Neural cell (in vitro differentiated cells): ENCODE results near the gene PDS5B. TPM values are rescaled to one million over a fixed set of nuclear protein-coding genes. Genes with fewer than 3 reads are reported as not detected.

Experiments
- H2AFZ ChIP-seq: fragments of 200-600, 300-800 bp; sonication (generic), shearing (Covaris generic); 2 replicates; pipeline ENCODE4 v1.6.0; 2014; ENCODE audit warnings: low read depth, mild to moderate bottlenecking, antibody characterized with exemption, low read length, moderate library complexity
- H3F3A ChIP-seq: fragments of 200-600 bp; shearing (Covaris generic); 2 replicates; pipeline ENCODE4 v1.6.1; 2016; ENCODE audit warnings: mild to moderate bottlenecking, moderate library complexity, mixed read lengths, antibody characterized with exemption, low read length; ENCODE audit not compliant: insufficient read depth, poor library complexity, severe bottlenecking
- H3K27ac ChIP-seq: fragments of 200-600, 300-800 bp; sonication (generic), shearing (Covaris generic); 2 replicates; pipeline ENCODE4 v1.5.1; 2014; ENCODE audit warnings: mild to moderate bottlenecking, low read length, moderate library complexity
- H3K27me3 ChIP-seq: fragments of 300-800, 200-600 bp; sonication (generic), shearing (Covaris generic); 2 replicates; pipeline ENCODE4 v1.6.0; 2014; ENCODE audit warnings: mild to moderate bottlenecking, low read depth, low read length, moderate library complexity; ENCODE audit not compliant: insufficient read depth
- H3K36me3 ChIP-seq: fragments of 300-800, 200-600 bp; sonication (generic), shearing (Covaris generic); 2 replicates; pipeline ENCODE4 v1.5.1; 2014; ENCODE audit warnings: mild to moderate bottlenecking, antibody characterized with exemption, low read length, moderate library complexity; ENCODE audit not compliant: insufficient read depth
- H3K4me2 ChIP-seq: fragments of 300-800, 200-600 bp; sonication (generic), shearing (Covaris generic); 2 replicates; pipeline ENCODE4 v1.6.0; 2014; ENCODE audit warnings: mild to moderate bottlenecking, low read length
- H3K4me3 ChIP-seq: fragments of 300-800, 200-600 bp; sonication (generic), shearing (Covaris generic); 2 replicates; pipeline ENCODE4 v1.5.1; 2014; ENCODE audit warnings: mild to moderate bottlenecking, low read length, moderate library complexity
- H3K79me2 ChIP-seq: fragments of 200-600 bp; shearing (Covaris generic); replicated peaks from 2 replicates; pipeline ENCODE4 v1.6.0; 2014; ENCODE audit warnings: mild to moderate bottlenecking, low read length, moderate library complexity; ENCODE audit not compliant: insufficient read depth
- H3K9ac ChIP-seq: fragments of 300-800, 200-600 bp; sonication (generic), shearing (Covaris generic); 2 replicates; pipeline ENCODE4 v1.6.1; 2016; ENCODE audit warnings: mild to moderate bottlenecking, low read length, mixed read lengths
- H3K9me2 ChIP-seq: fragments of 200-600 bp; shearing (Covaris generic); 2 replicates; pipeline ENCODE4 v1.6.1; 2016; ENCODE audit warnings: mild to moderate bottlenecking, low read length, mixed read lengths; ENCODE audit not compliant: insufficient read depth
- H3K9me3 ChIP-seq: fragments of 200-600, 300-800 bp; sonication (generic), shearing (Covaris generic); 2 replicates; pipeline ENCODE4 v1.6.1; 2016; ENCODE audit warnings: mild to moderate bottlenecking, mixed run types, low read length, moderate library complexity, mixed read lengths
- H4K20me1 ChIP-seq: fragments of 200-600 bp; shearing (Covaris generic); 2 replicates; pipeline ENCODE4 v1.6.1; 2016; ENCODE audit warnings: mild to moderate bottlenecking, mixed run types; ENCODE audit not compliant: insufficient read depth
- EP300 ChIP-seq: fragments of 450-650 bp; conservative IDR thresholded peaks from 2 replicates; pipeline ENCODE4 v1.6.1; 2014; ENCODE audit warnings: antibody characterized with exemption, mild to moderate bottlenecking, moderate library complexity; ENCODE audit not compliant: poor library complexity, severe bottlenecking
- EZH2 ChIP-seq: fragments of 200-600, 300-800 bp; shearing (Covaris generic), sonication (generic); IDR thresholded peaks from 2 replicates; pipeline ENCODE4 v1.6.1; 2014; ENCODE audit warnings: antibody characterized with exemption, low read length, borderline replicate concordance, mild to moderate bottlenecking; ENCODE audit not compliant: insufficient read depth, poor library complexity, severe bottlenecking
- MXI1 ChIP-seq: fragments of 450-650 bp; conservative IDR thresholded peaks from 2 replicates; pipeline ENCODE4 v1.6.1; 2014; ENCODE audit warnings: antibody characterized with exemption, mild to moderate bottlenecking; ENCODE audit not compliant: poor library complexity, severe bottlenecking
- POLR2AphosphoS5 ChIP-seq: IDR thresholded peaks from 2 replicates; pipeline ENCODE4 v1.6.1; 2012
- RAD21 ChIP-seq: fragments of 450-650 bp; conservative IDR thresholded peaks from 2 replicates; pipeline ENCODE4 v1.6.1; 2014; ENCODE audit warnings: antibody characterized with exemption, mild to moderate bottlenecking, moderate library complexity
- SMC3 ChIP-seq: fragments of 450-650 bp; conservative IDR thresholded peaks from 2 replicates; pipeline ENCODE4 v1.6.1; 2014; ENCODE audit warnings: antibody characterized with exemption, mild to moderate bottlenecking, moderate library complexity; ENCODE audit not compliant: poor library complexity
- TAF1 ChIP-seq: IDR thresholded peaks from 2 replicates; pipeline ENCODE4 v1.6.1; 2012; ENCODE audit warnings: low read depth
- polyA plus RNA-seq: library from polyadenylated mRNA; depleted of rRNA; stranded (reverse); fragments of >200 nt; gene quantifications from 2 replicates; pipeline ENCODE4 v1.2.3, GENCODE V29; 2014
- TF ChIP-seq, protein P1 (sequence below): IDR thresholded peaks from 2 replicates; pipeline ENCODE4 v1.6.1; 2012; ENCODE audit warnings: borderline replicate concordance
- TF ChIP-seq, protein P2 (sequence below): fragments of 450-650 bp; IDR thresholded peaks from 2 replicates; pipeline ENCODE4 v1.5.1; 2014; ENCODE audit warnings: antibody characterized with exemption, mild to moderate bottlenecking, moderate library complexity; ENCODE audit not compliant: poor library complexity, severe bottlenecking

Gene PDS5B
- polyA plus RNA-seq, 1 donor from 2014 or later: 27.6 TPM

DNA sequence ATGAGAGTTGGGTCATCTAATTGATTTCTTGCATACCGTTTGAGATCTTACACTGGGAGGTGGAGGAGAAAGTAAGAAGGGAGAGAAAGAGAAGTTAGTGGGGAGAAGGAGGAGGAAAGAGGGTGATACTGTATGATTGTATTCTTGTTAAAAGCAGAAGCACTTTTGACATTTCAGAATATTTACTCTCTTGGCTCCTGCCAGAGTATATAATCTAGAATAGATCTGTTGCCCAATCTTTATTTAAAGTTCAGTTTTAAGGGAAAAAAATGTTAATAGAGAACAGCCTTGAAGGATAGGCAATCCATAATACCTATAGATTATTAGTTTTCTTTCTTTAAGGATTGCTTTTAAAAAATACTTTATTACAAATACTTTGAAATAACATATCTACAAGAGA lies 41.5 kb downstream of the PDS5B start:
- Histone ChIP-seq H3K27ac (no peak overlapping the region), H3K4me2 (no peak overlapping the region), H3K4me3 (no peak overlapping the region), H3K9me2 (no peaks in the 10 kb centered on the region), H3K27me3 (no peaks in the 10 kb centered on the region), H3K9me3 (no peaks in the 10 kb centered on the region), H3K79me2 (peaks cover 87% of the 10 kb centered on the region), H4K20me1 (no peaks in the 10 kb centered on the region), H2AFZ (no peak overlapping the region), H3K9ac (no peak overlapping the region), H3F3A (no peaks in the 10 kb centered on the region), H3K36me3 (no peaks in the 10 kb centered on the region)
- TF ChIP-seq, protein P1, sequence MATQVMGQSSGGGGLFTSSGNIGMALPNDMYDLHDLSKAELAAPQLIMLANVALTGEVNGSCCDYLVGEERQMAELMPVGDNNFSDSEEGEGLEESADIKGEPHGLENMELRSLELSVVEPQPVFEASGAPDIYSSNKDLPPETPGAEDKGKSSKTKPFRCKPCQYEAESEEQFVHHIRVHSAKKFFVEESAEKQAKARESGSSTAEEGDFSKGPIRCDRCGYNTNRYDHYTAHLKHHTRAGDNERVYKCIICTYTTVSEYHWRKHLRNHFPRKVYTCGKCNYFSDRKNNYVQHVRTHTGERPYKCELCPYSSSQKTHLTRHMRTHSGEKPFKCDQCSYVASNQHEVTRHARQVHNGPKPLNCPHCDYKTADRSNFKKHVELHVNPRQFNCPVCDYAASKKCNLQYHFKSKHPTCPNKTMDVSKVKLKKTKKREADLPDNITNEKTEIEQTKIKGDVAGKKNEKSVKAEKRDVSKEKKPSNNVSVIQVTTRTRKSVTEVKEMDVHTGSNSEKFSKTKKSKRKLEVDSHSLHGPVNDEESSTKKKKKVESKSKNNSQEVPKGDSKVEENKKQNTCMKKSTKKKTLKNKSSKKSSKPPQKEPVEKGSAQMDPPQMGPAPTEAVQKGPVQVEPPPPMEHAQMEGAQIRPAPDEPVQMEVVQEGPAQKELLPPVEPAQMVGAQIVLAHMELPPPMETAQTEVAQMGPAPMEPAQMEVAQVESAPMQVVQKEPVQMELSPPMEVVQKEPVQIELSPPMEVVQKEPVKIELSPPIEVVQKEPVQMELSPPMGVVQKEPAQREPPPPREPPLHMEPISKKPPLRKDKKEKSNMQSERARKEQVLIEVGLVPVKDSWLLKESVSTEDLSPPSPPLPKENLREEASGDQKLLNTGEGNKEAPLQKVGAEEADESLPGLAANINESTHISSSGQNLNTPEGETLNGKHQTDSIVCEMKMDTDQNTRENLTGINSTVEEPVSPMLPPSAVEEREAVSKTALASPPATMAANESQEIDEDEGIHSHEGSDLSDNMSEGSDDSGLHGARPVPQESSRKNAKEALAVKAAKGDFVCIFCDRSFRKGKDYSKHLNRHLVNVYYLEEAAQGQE: no peak
- no peak for TF ChIP-seq MXI1
- no peak for TF ChIP-seq TAF1
- TF ChIP-seq RAD21: no peak
- TF ChIP-seq EZH2: no peak
- no peak for TF ChIP-seq POLR2AphosphoS5
- TF ChIP-seq, protein P2, sequence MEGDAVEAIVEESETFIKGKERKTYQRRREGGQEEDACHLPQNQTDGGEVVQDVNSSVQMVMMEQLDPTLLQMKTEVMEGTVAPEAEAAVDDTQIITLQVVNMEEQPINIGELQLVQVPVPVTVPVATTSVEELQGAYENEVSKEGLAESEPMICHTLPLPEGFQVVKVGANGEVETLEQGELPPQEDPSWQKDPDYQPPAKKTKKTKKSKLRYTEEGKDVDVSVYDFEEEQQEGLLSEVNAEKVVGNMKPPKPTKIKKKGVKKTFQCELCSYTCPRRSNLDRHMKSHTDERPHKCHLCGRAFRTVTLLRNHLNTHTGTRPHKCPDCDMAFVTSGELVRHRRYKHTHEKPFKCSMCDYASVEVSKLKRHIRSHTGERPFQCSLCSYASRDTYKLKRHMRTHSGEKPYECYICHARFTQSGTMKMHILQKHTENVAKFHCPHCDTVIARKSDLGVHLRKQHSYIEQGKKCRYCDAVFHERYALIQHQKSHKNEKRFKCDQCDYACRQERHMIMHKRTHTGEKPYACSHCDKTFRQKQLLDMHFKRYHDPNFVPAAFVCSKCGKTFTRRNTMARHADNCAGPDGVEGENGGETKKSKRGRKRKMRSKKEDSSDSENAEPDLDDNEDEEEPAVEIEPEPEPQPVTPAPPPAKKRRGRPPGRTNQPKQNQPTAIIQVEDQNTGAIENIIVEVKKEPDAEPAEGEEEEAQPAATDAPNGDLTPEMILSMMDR: no peak
- TF ChIP-seq SMC3: no peak
- TF ChIP-seq EP300: no peak

DNA sequence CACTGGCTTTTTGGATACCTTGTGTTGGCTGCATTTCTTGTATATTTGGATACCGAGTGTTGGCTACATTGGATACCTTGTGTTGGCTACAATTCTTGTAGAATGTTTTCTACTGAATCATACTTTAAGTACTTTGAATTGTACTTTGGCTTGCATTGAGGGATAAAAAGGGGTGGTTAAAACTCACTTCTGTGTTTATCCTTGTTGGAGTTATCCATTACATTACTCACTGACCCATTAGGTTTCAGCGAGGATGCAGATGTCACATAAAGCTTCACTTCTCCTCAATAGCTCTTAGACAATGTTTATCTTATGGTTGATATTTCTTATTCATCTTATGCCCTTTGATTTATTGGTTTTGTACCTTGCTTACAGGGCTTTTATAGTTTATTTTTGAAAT lies 43.1 kb downstream of the PDS5B start:
- TF ChIP-seq SMC3 (no peak), EZH2 (no peak), RAD21 (no peak), MXI1 (no peak), EP300 (no peak), POLR2AphosphoS5 (no peak), TAF1 (no peak)
- TF ChIP-seq, protein P1: no peak
- TF ChIP-seq, protein P2: no peak
- Histone ChIP-seq H3K9me3 (no peaks in the 10 kb centered on the region), H3K4me3 (no peak overlapping the region), H4K20me1 (no peaks in the 10 kb centered on the region), H3K9ac (no peak overlapping the region), H2AFZ (no peak overlapping the region), H3K27ac (no peak overlapping the region), H3K79me2 (peaks cover 72% of the 10 kb centered on the region), H3K27me3 (no peaks in the 10 kb centered on the region), H3K4me2 (no peak overlapping the region), H3K9me2 (no peaks in the 10 kb centered on the region), H3K36me3 (no peaks in the 10 kb centered on the region), H3F3A (no peaks in the 10 kb centered on the region)
